SK-N-SH (cell line): ENCODE results near the gene SCAI. TPM values are rescaled to one million over a fixed set of nuclear protein-coding genes. Genes with fewer than 3 reads are reported as not detected.

Source experiments
- CTCF ChIA-PET: fragments of 300-600, 350-600 bp; formaldehyde crosslinking; extraction: SDS; loops from one replicate; lab custom pipeline; 2021; lab: Yijun Ruan, JAX
- POLR2A ChIA-PET: fragments of 350-600 bp; sonication (Branson Sonifier 250); formaldehyde crosslinking; extraction: SDS; loops from one replicate; lab custom pipeline; 2020; ENCODE audit warnings: antibody characterized with exemption, inconsistent platforms; lab: Yijun Ruan, JAX
- DNase-seq: peaks from one replicate; pipeline ENCODE4 v3.0.0; 2012
- H2AFZ ChIP-seq: fragments of 200-600 bp; sonication (generic); 2 replicates; pipeline ENCODE4 v1.8.1; 2016; ENCODE audit warnings: antibody characterized with exemption, mild to moderate bottlenecking, low read depth
- H3F3A ChIP-seq: fragments of 200-600 bp; sonication (generic); replicated peaks from 2 replicates; pipeline ENCODE3; 2016; ENCODE audit warnings: antibody characterized with exemption, mild to moderate bottlenecking; ENCODE audit not compliant: insufficient read depth
- H3K27ac ChIP-seq, 2 experiments: fragments of 200-500 bp in 1 of 2; fragments of 200-600 bp in 1 of 2; sonication (Bioruptor generic) in 1 of 2; sonication (generic), shearing (Covaris generic) in 1 of 2; 2 replicates each; pipeline versions ENCODE4 v1.5.1 to v1.6.1; 2014 to 2016; ENCODE audit warnings: low read depth in 2 of 2, inconsistent platforms in 1 of 2, low read length in 1 of 2, mild to moderate bottlenecking in 1 of 2, mixed read lengths in 1 of 2
- H3K27me3 ChIP-seq: fragments of 200-600 bp; sonication (generic), shearing (Covaris generic); 2 replicates; pipeline ENCODE4 v1.6.1; 2016; ENCODE audit warnings: mixed run types; ENCODE audit not compliant: insufficient read depth
- H3K36me3 ChIP-seq, 2 experiments: fragments of 200-500 bp in 1 of 2; fragments of 200-600 bp in 1 of 2; sonication (Bioruptor generic) in 1 of 2; sonication (generic) in 1 of 2; replicated peaks in 1 of 2; 2 replicates each; pipeline versions ENCODE3 to v1.5.1; 2014 to 2016; ENCODE audit warnings: low read length in 1 of 2, mild to moderate bottlenecking in 1 of 2; ENCODE audit not compliant: insufficient read depth in 2 of 2, control insufficient read depth in 1 of 2
- H3K4me1 ChIP-seq, 2 experiments: fragments of 200-500 bp in 1 of 2; fragments of 200-600 bp in 1 of 2; sonication (Bioruptor generic) in 1 of 2; sonication (generic), shearing (Covaris generic) in 1 of 2; 2 replicates each; pipeline versions ENCODE4 v1.5.1 to v1.6.1; 2014 to 2016; ENCODE audit warnings: low read depth in 1 of 2, low read length in 1 of 2, mixed run types in 1 of 2; ENCODE audit not compliant: insufficient read depth in 2 of 2, control insufficient read depth in 1 of 2
- H3K4me2 ChIP-seq: fragments of 200-600 bp; sonication (generic), shearing (Covaris generic); 2 replicates; pipeline ENCODE4 v1.6.1; 2017; ENCODE audit warnings: mixed run types
- H3K4me3 ChIP-seq, 2 experiments: fragments of 200-500 bp in 1 of 2; fragments of 200-600 bp in 1 of 2; sonication (Bioruptor generic) in 1 of 2; sonication (generic), shearing (Covaris generic) in 1 of 2; 2 replicates each; pipeline versions ENCODE4 v1.5.1 to v1.8.1; 2014 to 2016; ENCODE audit warnings: low read depth in 2 of 2, inconsistent platforms in 1 of 2, low read length in 1 of 2, mild to moderate bottlenecking in 1 of 2, mixed read lengths in 1 of 2, moderate library complexity in 1 of 2
- H3K79me2 ChIP-seq: fragments of 200-600 bp; sonication (generic); 2 replicates; pipeline ENCODE4 v1.8.1; 2017; ENCODE audit warnings: mild to moderate bottlenecking; ENCODE audit not compliant: insufficient read depth
- H3K9ac ChIP-seq: fragments of 200-600 bp; sonication (generic); 2 replicates; pipeline ENCODE4 v1.6.1; 2017; ENCODE audit warnings: mixed run types
- H3K9me2 ChIP-seq: fragments of 200-600 bp; sonication (generic); 2 replicates; pipeline ENCODE4 v1.6.1; 2017; ENCODE audit warnings: mixed run types
- H3K9me3 ChIP-seq: fragments of 200-600 bp; sonication (generic); 2 replicates; pipeline ENCODE4 v1.6.1; 2017; ENCODE audit warnings: mixed run types, mild to moderate bottlenecking, moderate library complexity
- H4K20me1 ChIP-seq: fragments of 200-600 bp; sonication (generic); 2 replicates; pipeline ENCODE4 v1.6.1; 2017; ENCODE audit warnings: mild to moderate bottlenecking, mixed run types; ENCODE audit not compliant: insufficient read depth
- ELF1 ChIP-seq: IDR thresholded peaks from 2 replicates; pipeline ENCODE4 v1.4.0; 2012
- FOSL2 ChIP-seq: IDR thresholded peaks from 2 replicates; pipeline ENCODE4 v1.4.0; 2012; ENCODE audit warnings: low read depth, mild to moderate bottlenecking, moderate library complexity, borderline replicate concordance
- FOXJ3 ChIP-seq: sonication (generic); formaldehyde crosslinking; IDR thresholded peaks from 2 replicates; pipeline ENCODE4 v1.5.1; 2020; ENCODE audit warnings: mild to moderate bottlenecking, missing genetic modification reagents
- FOXM1 ChIP-seq: IDR thresholded peaks from 2 replicates; pipeline ENCODE4 v1.4.0; 2012; ENCODE audit warnings: low read depth, mild to moderate bottlenecking
- GATA2 ChIP-seq: sonication (generic); formaldehyde crosslinking; IDR thresholded peaks from 2 replicates; pipeline ENCODE4 v1.5.0; 2020; ENCODE audit warnings: mild to moderate bottlenecking, missing genetic modification reagents
- JUND ChIP-seq: IDR thresholded peaks from 2 replicates; pipeline ENCODE4 v1.4.0; 2012
- MXI1 ChIP-seq: IDR thresholded peaks from 2 replicates; pipeline ENCODE4 v1.6.1; 2012; ENCODE audit warnings: mild to moderate bottlenecking, low read depth, low read length, improper control_type of control experiment
- NRF1 ChIP-seq: IDR thresholded peaks from 2 replicates; pipeline ENCODE4 v1.6.1; 2012; ENCODE audit warnings: low read depth, mild to moderate bottlenecking, low read length
- PBX3 ChIP-seq: IDR thresholded peaks from 2 replicates; pipeline ENCODE4; 2012
- POLR2AphosphoS5 ChIP-seq: IDR thresholded peaks from 2 replicates; pipeline ENCODE4 v1.6.1; 2012; ENCODE audit warnings: low read depth, low read length
- RCOR1 ChIP-seq: fragments of 150-350 bp; IDR thresholded peaks from 2 replicates; pipeline ENCODE4 v1.6.1; 2017; ENCODE audit warnings: antibody characterized with exemption, low read length
- SMC3 ChIP-seq: IDR thresholded peaks from 2 replicates; pipeline ENCODE4 v1.6.1; 2012; ENCODE audit warnings: low read depth, low read length, improper control_type of control experiment
- TEAD4 ChIP-seq: IDR thresholded peaks from 2 replicates; pipeline ENCODE4 v1.4.0; 2012; ENCODE audit warnings: mild to moderate bottlenecking, borderline replicate concordance; ENCODE audit not compliant: insufficient read depth
- USF2 ChIP-seq: fragments of 150-350 bp; IDR thresholded peaks from 2 replicates; pipeline ENCODE4 v1.6.1; 2017; ENCODE audit warnings: antibody characterized with exemption, low read length, low read depth, borderline replicate concordance
- WGBS: methylation state at CpG from one replicate; pipeline ENCODE4 v1.1.6; 2017; ENCODE audit warnings: low lambda C conversion rate; 5-methylcytosine and 5-hydroxymethylcytosine counted together
- polyA plus RNA-seq, 3 experiments: library from polyadenylated mRNA; depleted of rRNA; stranded (reverse); fragments of >200 nt; gene quantifications; 2 replicates each; pipeline ENCODE4 v1.2.3, GENCODE V29; 2012
- TF ChIP-seq, protein P1 (sequence below): IDR thresholded peaks from 2 replicates; pipeline ENCODE4 v1.6.1; 2012; ENCODE audit warnings: mild to moderate bottlenecking, low read depth, low read length, moderate library complexity
- TF ChIP-seq, protein P2 (sequence below): IDR thresholded peaks from 2 replicates; pipeline ENCODE4 v1.4.0; 2012; ENCODE audit warnings: low read depth

Gene SCAI
- polyA plus RNA-seq, 1 of the 3 experiments (the other 2 are of a cell fraction): 0.85 TPM

DNA sequence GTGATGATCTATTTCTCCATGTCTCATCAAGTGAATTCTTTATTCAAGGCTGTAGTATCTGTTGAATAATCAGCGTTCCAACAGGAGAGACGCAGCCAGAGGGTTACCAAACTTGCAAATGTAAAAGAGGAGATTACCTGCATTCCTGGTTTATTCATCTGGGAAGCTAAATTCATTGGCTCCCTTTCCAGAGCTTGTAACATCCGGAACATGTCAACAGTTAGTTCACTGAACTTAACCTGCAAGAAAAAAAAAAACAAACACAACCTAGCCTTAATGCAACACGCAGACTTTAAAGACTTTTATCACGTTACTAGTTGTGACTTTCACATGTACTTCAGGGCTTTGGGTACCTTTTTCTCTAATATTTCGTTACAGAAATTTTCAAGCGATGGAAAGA, 140.0 kb downstream of the SCAI start (continued):
- TF ChIP-seq PBX3: no peak
- TF ChIP-seq POLR2AphosphoS5: no peak
- no peak for TF ChIP-seq GATA2 (CRISPR knock-in tag)
- TF ChIP-seq JUND: no peak
- TF ChIP-seq, protein P1, sequence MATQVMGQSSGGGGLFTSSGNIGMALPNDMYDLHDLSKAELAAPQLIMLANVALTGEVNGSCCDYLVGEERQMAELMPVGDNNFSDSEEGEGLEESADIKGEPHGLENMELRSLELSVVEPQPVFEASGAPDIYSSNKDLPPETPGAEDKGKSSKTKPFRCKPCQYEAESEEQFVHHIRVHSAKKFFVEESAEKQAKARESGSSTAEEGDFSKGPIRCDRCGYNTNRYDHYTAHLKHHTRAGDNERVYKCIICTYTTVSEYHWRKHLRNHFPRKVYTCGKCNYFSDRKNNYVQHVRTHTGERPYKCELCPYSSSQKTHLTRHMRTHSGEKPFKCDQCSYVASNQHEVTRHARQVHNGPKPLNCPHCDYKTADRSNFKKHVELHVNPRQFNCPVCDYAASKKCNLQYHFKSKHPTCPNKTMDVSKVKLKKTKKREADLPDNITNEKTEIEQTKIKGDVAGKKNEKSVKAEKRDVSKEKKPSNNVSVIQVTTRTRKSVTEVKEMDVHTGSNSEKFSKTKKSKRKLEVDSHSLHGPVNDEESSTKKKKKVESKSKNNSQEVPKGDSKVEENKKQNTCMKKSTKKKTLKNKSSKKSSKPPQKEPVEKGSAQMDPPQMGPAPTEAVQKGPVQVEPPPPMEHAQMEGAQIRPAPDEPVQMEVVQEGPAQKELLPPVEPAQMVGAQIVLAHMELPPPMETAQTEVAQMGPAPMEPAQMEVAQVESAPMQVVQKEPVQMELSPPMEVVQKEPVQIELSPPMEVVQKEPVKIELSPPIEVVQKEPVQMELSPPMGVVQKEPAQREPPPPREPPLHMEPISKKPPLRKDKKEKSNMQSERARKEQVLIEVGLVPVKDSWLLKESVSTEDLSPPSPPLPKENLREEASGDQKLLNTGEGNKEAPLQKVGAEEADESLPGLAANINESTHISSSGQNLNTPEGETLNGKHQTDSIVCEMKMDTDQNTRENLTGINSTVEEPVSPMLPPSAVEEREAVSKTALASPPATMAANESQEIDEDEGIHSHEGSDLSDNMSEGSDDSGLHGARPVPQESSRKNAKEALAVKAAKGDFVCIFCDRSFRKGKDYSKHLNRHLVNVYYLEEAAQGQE: no peak
- TF ChIP-seq TEAD4: no peak
- TF ChIP-seq NRF1: no peak
- TF ChIP-seq USF2: no peak

GRCh38 chr9:124983698-124984097, 159.6 kb downstream of the SCAI start:
- Histone ChIP-seq H3K27me3 (no peaks in the 10 kb centered on the region), H4K20me1 (no peaks in the 10 kb centered on the region), H3K9me2 (no peaks in the 10 kb centered on the region), H3K9ac (no peak overlapping the region), H3K79me2 (no peaks in the 10 kb centered on the region), H3K9me3 (no peaks in the 10 kb centered on the region), H2AFZ (no peak overlapping the region), H3K27ac (no peak overlapping the region), H3K4me2 (no peak overlapping the region), H3F3A (peaks cover 11% of the 10 kb centered on the region), H3K4me1 (no peaks in the 10 kb centered on the region), H3K4me3 (no peak overlapping the region), H3K36me3 (peaks cover 0 to 6% of the 10 kb centered on the region in 2 experiments)
- TF ChIP-seq MXI1: no peak
- TF ChIP-seq NRF1: no peak
- TF ChIP-seq FOXM1: no peak
- no peak for TF ChIP-seq PBX3
- no peak for TF ChIP-seq SMC3
- TF ChIP-seq RCOR1: no peak
- no peak for TF ChIP-seq USF2
- TF ChIP-seq, protein P1: no peak
- TF ChIP-seq ELF1: no peak
- TF ChIP-seq FOXJ3 (CRISPR knock-in tag): no peak
- TF ChIP-seq, protein P2, sequence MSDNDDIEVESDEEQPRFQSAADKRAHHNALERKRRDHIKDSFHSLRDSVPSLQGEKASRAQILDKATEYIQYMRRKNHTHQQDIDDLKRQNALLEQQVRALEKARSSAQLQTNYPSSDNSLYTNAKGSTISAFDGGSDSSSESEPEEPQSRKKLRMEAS: no peak
- no peak for TF ChIP-seq FOSL2
- WGBS: 88% methylated on average over 1 of the region's 1 CpG
- DNase-seq: no peak
- POLR2A ChIA-PET: no interaction called here
- CTCF ChIA-PET: no interaction called here
